Subcutaneous abdominal adipose tissue (tissue), 5 donors: ENCODE results near the gene FAM83B.
"Not testable (repeated sequence)": the region's sequence is repeated elsewhere in the genome, so short reads cannot be mapped to it uniquely, and the experiment has no call there.

Source experiments
- H3K27ac ChIP-seq: one replicate; pipeline ENCODE4 v1.7.0; 2013; ENCODE audit warnings: low read depth, mild to moderate bottlenecking, inconsistent platforms, low read length, moderate library complexity
- H3K27me3 ChIP-seq, 5 donors: one replicate each; pipeline ENCODE4 v1.7.0; 2013; ENCODE audit warnings: low read length in 5 of 5, inconsistent platforms in 1 of 5; ENCODE audit not compliant: control insufficient read depth in 5 of 5, insufficient read depth in 4 of 5
- H3K36me3 ChIP-seq, 5 donors: one replicate each; pipeline ENCODE4 v1.7.0; 2013; ENCODE audit warnings: low read length in 5 of 5; ENCODE audit not compliant: control insufficient read depth in 5 of 5, insufficient read depth in 5 of 5
- H3K4me1 ChIP-seq, 5 donors: one replicate each; pipeline ENCODE4 v1.7.0; 2013; ENCODE audit warnings: low read length in 5 of 5, mild to moderate bottlenecking in 3 of 5, moderate library complexity in 1 of 5; ENCODE audit not compliant: control insufficient read depth in 5 of 5, insufficient read depth in 5 of 5
- H3K4me3 ChIP-seq, 5 donors: one replicate each; pipeline ENCODE4 v1.7.0; 2013; ENCODE audit warnings: low read length in 5 of 5, low read depth in 1 of 5
- H3K9ac ChIP-seq, 5 donors: one replicate each; pipeline ENCODE4 v1.7.0; 2013; ENCODE audit warnings: low read length in 5 of 5, mild to moderate bottlenecking in 4 of 5, moderate library complexity in 3 of 5
- H3K9me3 ChIP-seq, 5 donors: one replicate each; pipeline ENCODE4 v1.7.0; 2013; ENCODE audit warnings: low read length in 5 of 5; ENCODE audit not compliant: control insufficient read depth in 5 of 5
- donor health status: healthy.
- donor health status: healthy.
- donor health status: healthy.
- donor health status: healthy.
- donor health status: healthy.

Gene FAM83B

GRCh38 chr6:54958446-54958845 is 111.9 kb downstream of the FAM83B start:
- Histone ChIP-seq H3K4me1 (no peaks in the 10 kb centered on the region), H3K9me3 (peaks cover 0 to 8% (median 2%) of the 10 kb centered on the region in 5 donors), H3K9ac (no peak overlapping the region), H3K27ac (no peak overlapping the region), H3K4me3 (no peak overlapping the region), H3K27me3 (no peaks in the 10 kb centered on the region), H3K36me3 (no peaks in the 10 kb centered on the region)

DNA sequence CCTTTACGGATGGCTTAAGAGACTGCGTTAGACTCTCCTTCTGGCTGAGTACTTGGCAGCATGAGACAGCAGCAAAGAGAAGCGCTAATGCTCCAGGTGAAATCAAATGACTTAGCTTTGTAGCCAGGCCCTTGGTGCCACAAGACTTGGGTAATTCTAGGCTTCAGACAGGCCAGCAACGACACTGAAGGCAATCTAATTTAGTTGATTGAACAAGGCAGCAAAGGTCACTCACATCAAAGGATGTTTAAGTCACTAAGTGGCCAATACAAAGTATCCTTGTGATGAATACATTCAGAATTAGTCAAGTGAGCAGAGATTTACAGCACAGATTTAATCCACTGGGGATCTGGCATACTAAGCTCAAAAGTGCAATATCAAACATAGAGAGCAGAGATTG is 113.2 kb downstream of the FAM83B start:
- Histone ChIP-seq H3K27me3 (no peaks in the 10 kb centered on the region), H3K27ac (no peak overlapping the region), H3K4me1 (no peaks in the 10 kb centered on the region), H3K4me3 (no peak overlapping the region), H3K9ac (no peak overlapping the region), H3K36me3 (no peaks in the 10 kb centered on the region), H3K9me3 (peaks cover 0 to 4% (median 2%) of the 10 kb centered on the region in 5 donors)

- H3K36me3 ChIP-seq, H3K27ac ChIP-seq, H3K27me3 ChIP-seq, H3K4me3 ChIP-seq, H3K9ac ChIP-seq, H3K4me1 ChIP-seq, H3K9me3 ChIP-seq: not testable (repeated sequence)
These were observed 114.8 kb downstream of the FAM83B start for GRCh38 chr6:54961372-54961771.

DNA sequence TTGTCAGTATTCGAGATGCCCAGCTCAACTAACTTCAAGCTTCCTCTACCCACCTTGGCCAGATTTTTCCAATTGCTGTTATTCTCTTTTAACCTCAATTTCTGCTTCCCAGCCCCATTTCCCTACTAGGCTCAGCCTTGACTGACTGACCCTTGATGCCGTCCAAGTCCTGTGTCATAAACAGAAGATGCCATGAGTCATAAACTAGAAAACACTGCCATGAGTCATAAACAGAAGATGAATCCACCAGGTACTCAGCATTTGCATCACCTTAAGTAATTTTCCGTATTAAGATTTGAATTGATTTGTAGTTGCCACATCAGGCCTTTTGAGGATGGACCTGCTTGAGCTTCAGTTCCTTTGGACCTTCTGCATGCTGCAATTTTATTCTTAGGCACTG is 123.8 kb downstream of the FAM83B start:
- no peak overlapping the region for H3K27ac ChIP-seq
- no peak overlapping the region for H3K4me3 ChIP-seq
- H3K4me1 ChIP-seq, result no peaks in the 10 kb centered on the region
- no peaks in the 10 kb centered on the region for H3K9me3 ChIP-seq
- H3K27me3 ChIP-seq, result no peaks in the 10 kb centered on the region
- H3K9ac ChIP-seq, result no peak overlapping the region
- no peaks in the 10 kb centered on the region for H3K36me3 ChIP-seq

GRCh38 chr6:54971825-54972224 is 125.3 kb downstream of the FAM83B start:
- H3K36me3 ChIP-seq, result no peaks in the 10 kb centered on the region
- H3K4me3 ChIP-seq, result no peak overlapping the region
- no peak overlapping the region for H3K27ac ChIP-seq
- no peaks in the 10 kb centered on the region for H3K4me1 ChIP-seq
- peaks cover 0 to 3% (median 0%) of the 10 kb centered on the region in 5 donors for H3K9me3 ChIP-seq
- peaks cover 0 to 3% (median 0%) of the 10 kb centered on the region in 5 donors for H3K27me3 ChIP-seq
- no peak overlapping the region for H3K9ac ChIP-seq

- not testable (repeated sequence) for H3K4me1 ChIP-seq, H3K27ac ChIP-seq, H3K9ac ChIP-seq, H3K36me3 ChIP-seq, H3K4me3 ChIP-seq, H3K9me3 ChIP-seq, H3K27me3 ChIP-seq
These were observed 132.6 kb downstream of the FAM83B start for GRCh38 chr6:54979161-54979560.

DNA sequence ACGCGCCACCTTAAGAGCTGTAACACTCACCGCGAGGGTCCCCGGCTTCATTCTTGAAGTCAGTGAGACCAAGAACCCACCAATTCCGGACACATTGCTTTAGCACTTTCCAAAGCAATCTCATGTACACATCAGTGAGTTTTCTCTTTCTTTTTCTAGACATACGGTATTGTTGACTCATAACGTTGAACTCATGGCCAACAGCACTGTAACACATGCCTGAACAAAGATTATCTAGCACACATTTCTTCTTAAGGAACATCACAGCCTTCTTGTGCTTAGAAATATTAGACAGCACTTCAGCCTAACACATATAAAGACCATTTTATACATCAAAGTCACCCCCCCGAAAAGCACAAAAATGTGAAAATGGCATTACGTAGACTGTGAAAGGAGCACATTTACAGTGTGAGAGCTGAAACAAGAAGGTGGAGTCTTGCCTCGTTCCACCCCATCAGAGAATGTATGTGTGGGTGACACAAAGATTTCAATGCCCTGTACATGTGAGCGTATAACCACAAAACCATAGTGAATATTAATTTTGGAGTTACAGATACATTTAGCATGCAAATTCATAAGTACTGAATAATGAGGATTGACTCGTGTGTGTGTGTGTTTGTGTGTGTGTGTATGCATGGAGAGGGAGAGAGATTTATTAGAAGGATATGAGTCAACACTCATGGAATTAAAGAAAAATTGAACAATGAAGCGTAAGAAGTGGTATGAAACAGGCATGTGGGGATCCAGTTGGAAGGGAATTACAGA is 134.1 kb downstream of the FAM83B start:
- Histone ChIP-seq H3K36me3 (no peaks in the 10 kb centered on the region), H3K4me1 (no peaks in the 10 kb centered on the region), H3K4me3 (no peak overlapping the region), H3K27ac (no peak overlapping the region), H3K9ac (no peak overlapping the region), H3K27me3 (peaks cover 0 to 3% (median 0%) of the 10 kb centered on the region in 5 donors), H3K9me3 (peaks cover 0 to 13% (median 6%) of the 10 kb centered on the region in 5 donors)

- peaks cover 0 to 14% (median 6%) of the 10 kb centered on the region in 5 donors for H3K9me3 ChIP-seq
- H3K27ac ChIP-seq, result no peak overlapping the region
- H3K4me1 ChIP-seq, result no peaks in the 10 kb centered on the region
- no peak overlapping the region for H3K9ac ChIP-seq
- peaks cover 0 to 3% (median 0%) of the 10 kb centered on the region in 5 donors for H3K27me3 ChIP-seq
- H3K36me3 ChIP-seq, result no peaks in the 10 kb centered on the region
- no peak overlapping the region for H3K4me3 ChIP-seq
These were observed 134.7 kb downstream of the FAM83B start for GRCh38 chr6:54981276-54981609.

DNA sequence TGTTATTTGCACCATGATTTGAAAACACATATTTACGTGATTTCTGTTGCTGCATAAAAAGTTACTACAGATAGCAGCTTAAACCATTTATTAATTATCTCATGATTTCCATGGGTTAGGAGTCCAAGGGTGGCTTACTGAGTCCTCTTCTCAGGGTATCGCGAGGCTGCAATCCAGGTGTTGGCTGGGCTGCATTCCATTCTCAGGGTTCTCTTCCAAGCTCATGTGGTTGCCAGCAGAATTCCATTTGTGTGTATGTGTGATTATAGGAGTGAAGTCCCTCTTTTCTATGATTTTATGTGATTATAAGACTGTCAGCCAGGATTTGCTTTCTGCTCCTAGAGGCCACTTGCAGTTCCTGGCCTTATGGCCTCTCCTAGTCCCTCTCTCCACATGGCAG is 135.1 kb downstream of the FAM83B start:
- Histone ChIP-seq H3K9ac (no peak overlapping the region), H3K9me3 (peaks cover 0 to 17% (median 6%) of the 10 kb centered on the region in 5 donors), H3K4me1 (no peaks in the 10 kb centered on the region), H3K27ac (no peak overlapping the region), H3K4me3 (no peak overlapping the region), H3K27me3 (peaks cover 0 to 2% (median 0%) of the 10 kb centered on the region in 5 donors), H3K36me3 (no peaks in the 10 kb centered on the region)

DNA sequence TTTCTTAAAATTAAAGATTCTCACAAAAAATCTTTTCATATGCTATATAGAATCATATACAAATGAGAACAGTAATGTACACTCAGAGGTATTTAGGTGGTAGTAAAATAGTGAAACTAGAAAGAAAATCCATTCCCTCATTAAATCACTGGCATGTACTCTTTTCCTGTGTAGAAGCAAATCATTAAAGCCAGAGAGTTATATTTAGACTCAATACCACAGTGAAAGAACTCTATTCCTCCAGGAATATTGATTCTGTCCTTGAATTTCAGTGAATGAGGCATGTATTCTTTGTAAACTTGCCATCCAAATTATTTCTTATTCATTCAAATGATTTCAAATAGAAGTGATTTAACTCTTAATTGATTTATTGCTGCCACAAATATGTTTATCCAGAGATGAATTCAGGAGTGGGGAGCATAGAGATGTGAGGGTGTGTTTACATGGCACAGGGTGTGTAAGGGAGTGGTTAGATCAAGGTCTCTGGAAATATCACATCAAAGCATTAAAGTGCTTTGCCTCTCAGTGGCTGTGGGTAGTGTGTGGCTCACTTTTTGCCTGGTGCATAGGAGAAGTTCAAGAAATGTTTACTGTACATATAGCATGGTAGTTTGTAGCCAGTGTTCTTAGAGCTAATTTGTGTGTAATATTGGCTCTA is 141.2 kb downstream of the FAM83B start:
- peaks cover 0 to 20% (median 12%) of the 10 kb centered on the region in 5 donors for H3K9me3 ChIP-seq
- no peak overlapping the region for H3K4me3 ChIP-seq
- no peak overlapping the region for H3K9ac ChIP-seq
- no peaks in the 10 kb centered on the region for H3K27me3 ChIP-seq
- no peak overlapping the region for H3K27ac ChIP-seq
- no peaks in the 10 kb centered on the region for H3K36me3 ChIP-seq
- no peaks in the 10 kb centered on the region for H3K4me1 ChIP-seq
